OCI-LY3 (cell line): ENCODE results near the gene FRMPD4.

ENCODE experiments used
- H2AFZ ChIP-seq: fragments of 200-600, 300-600 bp; shearing (Covaris generic); 2 replicates; pipeline ENCODE4 v1.6.0; 2014; ENCODE audit warnings: antibody characterized with exemption, low read depth, low read length
- H3K27ac ChIP-seq: fragments of 200-600, 300-600 bp; sonication (generic); 2 replicates; pipeline ENCODE4 v1.5.1; 2014; ENCODE audit warnings: mild to moderate bottlenecking, low read length, moderate library complexity, mixed read lengths
- H3K27me3 ChIP-seq: fragments of 200-600, 300-600 bp; sonication (generic); 2 replicates; pipeline ENCODE4 v1.6.1; 2014; ENCODE audit warnings: low read depth, low read length, mixed read lengths
- H3K36me3 ChIP-seq: fragments of 200-600, 300-600 bp; sonication (generic); replicated peaks from 2 replicates; pipeline ENCODE3; 2014; ENCODE audit warnings: low read depth, low read length, mixed read lengths
- H3K4me1 ChIP-seq: fragments of 300-600, 200-600 bp; sonication (generic); 2 replicates; pipeline ENCODE4 v1.6.1; 2014; ENCODE audit warnings: low read length, mixed read lengths
- H3K4me2 ChIP-seq: fragments of 200-600, 300-600 bp; sonication (generic); 2 replicates; pipeline ENCODE4 v1.6.1; 2014; ENCODE audit warnings: low read length, mixed read lengths
- H3K4me3 ChIP-seq: fragments of 300-600, 200-600 bp; sonication (generic); 2 replicates; pipeline ENCODE4 v1.5.1; 2014; ENCODE audit warnings: antibody characterized with exemption, mild to moderate bottlenecking, low read length, moderate library complexity
- H3K79me2 ChIP-seq: fragments of 300-600, 200-600 bp; shearing (Covaris generic); 2 replicates; pipeline ENCODE4 v1.6.1; 2014; ENCODE audit warnings: mild to moderate bottlenecking, low read length, mixed read lengths
- H3K9ac ChIP-seq: fragments of 300-600, 200-600 bp; shearing (Covaris generic); 2 replicates; pipeline ENCODE4 v1.6.0; 2014; ENCODE audit warnings: mild to moderate bottlenecking, low read length, moderate library complexity
- H3K9me3 ChIP-seq: fragments of 200-600, 300-600 bp; shearing (Covaris generic); 2 replicates; pipeline ENCODE4 v1.6.1; 2014; ENCODE audit warnings: low read length, mixed read lengths; ENCODE audit not compliant: insufficient read depth
- H4K20me1 ChIP-seq: fragments of 200-600, 300-600 bp; sonication (generic); 2 replicates; pipeline ENCODE4 v1.6.1; 2016; ENCODE audit warnings: low read length, mixed read lengths; ENCODE audit not compliant: insufficient read depth
- EZH2phosphoT487 ChIP-seq: fragments of 200-600 bp; shearing (Covaris generic); IDR thresholded peaks from 2 replicates; pipeline ENCODE4 v1.6.1; 2018; ENCODE audit warnings: antibody characterized with exemption, mixed run types, low read depth
- TF ChIP-seq, protein P1 (sequence below): fragments of 200-600, 300-600 bp; sonication (generic); IDR thresholded peaks from 2 replicates; pipeline ENCODE4 v1.5.1; 2014; ENCODE audit warnings: antibody characterized with exemption, low read length, low read depth

Gene FRMPD4

DNA sequence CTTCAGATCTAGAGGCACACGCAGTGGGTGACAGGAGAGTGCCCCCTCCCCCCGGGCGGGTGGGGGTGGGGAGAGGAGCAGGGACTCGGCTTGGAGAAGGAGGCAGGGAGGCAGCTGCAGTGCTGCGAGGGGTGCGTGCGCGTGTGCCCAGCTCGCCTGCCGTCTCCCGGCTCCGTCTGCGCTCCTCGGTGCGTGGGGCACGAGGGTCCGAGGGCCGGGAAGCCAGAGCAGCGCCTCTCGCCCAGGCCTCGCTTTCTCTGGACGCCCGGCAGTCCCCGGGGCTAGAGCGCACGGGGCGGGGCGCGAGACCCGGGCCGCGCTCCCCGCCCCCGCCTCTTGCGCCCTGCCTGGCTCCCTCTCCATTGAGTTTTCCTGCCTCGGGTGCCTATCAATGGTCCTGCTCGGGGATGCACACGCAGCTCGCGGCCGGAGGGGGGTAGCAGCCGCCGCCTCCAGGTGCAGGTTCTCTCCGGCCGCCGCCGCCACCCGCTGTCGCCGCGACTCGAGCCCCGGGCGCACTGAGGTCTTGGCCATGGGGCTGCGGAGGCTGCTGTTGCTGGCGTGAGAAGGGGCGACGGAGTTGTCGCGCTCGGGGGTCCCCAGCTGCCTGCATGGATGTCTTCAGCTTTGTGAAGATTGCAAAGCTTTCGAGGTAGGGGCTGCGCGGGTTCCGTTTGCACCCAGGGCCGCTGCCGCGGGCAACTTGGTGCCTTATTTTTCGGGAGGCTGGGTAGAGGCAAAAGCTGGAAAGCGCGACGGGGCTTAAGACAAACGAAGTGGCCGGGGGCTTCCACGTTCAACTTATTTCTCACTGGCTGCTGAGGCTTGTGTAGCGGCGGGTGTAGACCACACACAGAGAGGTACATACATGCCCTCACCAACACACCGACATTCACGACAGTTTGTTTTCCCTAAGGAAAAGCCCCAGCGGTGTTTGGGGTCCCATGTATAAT is at the start of gene FRMPD4:
Gene FRMPD4 (plus strand): TSS at position 113 of the 953 bp plus-strand sequence. CDS start 499 bp downstream, at position 612.
- Histone ChIP-seq H3K4me3 (no peak within 1 kb of the TSS), H3K27ac (no peak within 1 kb of the TSS), H3K9ac (no peak within 1 kb of the TSS), H3K4me1 (peaks cover 42% of the 10 kb centered on the region), H3K36me3 (no peaks in the 10 kb centered on the region), H3K27me3 (no peaks in the 10 kb centered on the region), H3K4me2 (no peak within 1 kb of the TSS), H3K9me3 (no peaks in the 10 kb centered on the region), H2AFZ (no peak within 1 kb of the TSS), H3K79me2 (no peaks in the 10 kb centered on the region), H4K20me1 (no peaks in the 10 kb centered on the region)
- TF ChIP-seq, protein P1, sequence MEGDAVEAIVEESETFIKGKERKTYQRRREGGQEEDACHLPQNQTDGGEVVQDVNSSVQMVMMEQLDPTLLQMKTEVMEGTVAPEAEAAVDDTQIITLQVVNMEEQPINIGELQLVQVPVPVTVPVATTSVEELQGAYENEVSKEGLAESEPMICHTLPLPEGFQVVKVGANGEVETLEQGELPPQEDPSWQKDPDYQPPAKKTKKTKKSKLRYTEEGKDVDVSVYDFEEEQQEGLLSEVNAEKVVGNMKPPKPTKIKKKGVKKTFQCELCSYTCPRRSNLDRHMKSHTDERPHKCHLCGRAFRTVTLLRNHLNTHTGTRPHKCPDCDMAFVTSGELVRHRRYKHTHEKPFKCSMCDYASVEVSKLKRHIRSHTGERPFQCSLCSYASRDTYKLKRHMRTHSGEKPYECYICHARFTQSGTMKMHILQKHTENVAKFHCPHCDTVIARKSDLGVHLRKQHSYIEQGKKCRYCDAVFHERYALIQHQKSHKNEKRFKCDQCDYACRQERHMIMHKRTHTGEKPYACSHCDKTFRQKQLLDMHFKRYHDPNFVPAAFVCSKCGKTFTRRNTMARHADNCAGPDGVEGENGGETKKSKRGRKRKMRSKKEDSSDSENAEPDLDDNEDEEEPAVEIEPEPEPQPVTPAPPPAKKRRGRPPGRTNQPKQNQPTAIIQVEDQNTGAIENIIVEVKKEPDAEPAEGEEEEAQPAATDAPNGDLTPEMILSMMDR: no peak
- TF ChIP-seq EZH2phosphoT487: no peak

DNA sequence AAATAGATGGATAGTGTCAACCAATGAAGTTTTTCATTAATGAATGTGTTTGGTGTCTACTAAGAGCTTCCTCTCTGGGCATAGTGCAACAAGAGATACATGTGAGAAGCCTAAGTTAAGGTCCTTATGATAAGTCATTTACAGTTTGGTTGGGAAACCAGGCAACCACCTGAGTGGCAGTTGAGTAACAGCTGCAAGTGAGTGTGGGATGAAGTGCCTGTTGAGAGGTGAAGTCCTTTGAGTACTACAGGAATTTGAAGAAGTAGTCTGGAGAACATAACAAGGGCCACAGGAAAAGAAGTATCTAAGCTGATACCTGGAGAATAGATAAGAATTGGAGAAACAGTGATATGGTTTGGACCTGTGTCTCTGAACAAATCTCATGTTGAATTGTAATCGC is 48.5 kb upstream of the FRMPD4 start:
- Histone ChIP-seq H3K4me3 (no peak overlapping the region), H3K27ac (no peak overlapping the region), H3K79me2 (no peaks in the 10 kb centered on the region), H3K9me3 (no peaks in the 10 kb centered on the region), H3K27me3 (no peaks in the 10 kb centered on the region), H3K4me2 (no peak overlapping the region), H3K36me3 (no peaks in the 10 kb centered on the region), H3K4me1 (no peaks in the 10 kb centered on the region), H2AFZ (no peak overlapping the region), H4K20me1 (no peaks in the 10 kb centered on the region), H3K9ac (no peak overlapping the region)
- TF ChIP-seq, protein P1: no peak
- TF ChIP-seq EZH2phosphoT487: no peak

DNA sequence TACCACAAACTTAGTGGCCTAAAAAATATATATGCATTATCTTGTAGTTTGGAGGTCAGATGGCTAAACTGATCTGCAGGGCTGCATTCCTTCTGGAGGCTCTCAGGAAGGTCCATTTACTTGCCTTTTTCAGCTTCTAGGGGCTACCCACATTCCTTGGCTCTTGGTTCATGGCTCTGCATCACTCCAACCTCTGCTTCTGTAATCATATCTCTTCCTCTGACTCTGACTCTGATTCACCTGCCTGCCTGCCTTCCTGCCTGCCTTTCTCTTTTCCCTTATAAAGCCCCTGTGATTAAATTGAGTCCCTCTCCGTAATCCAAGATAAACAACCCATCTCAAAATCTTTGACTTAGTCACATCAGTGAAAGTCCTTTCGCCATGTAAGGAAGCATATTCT is 25.0 kb upstream of the FRMPD4 start:
- no peaks in the 10 kb centered on the region for H3K4me1 ChIP-seq
- no peak overlapping the region for H3K9ac ChIP-seq
- TF ChIP-seq, protein P1: no peak
- no peak for TF ChIP-seq EZH2phosphoT487
- H2AFZ ChIP-seq: no peak overlapping the region
- H3K27ac ChIP-seq: no peak overlapping the region
- H4K20me1 ChIP-seq: no peaks in the 10 kb centered on the region
- no peak overlapping the region for H3K4me3 ChIP-seq
- H3K79me2 ChIP-seq: no peaks in the 10 kb centered on the region
- no peaks in the 10 kb centered on the region for H3K9me3 ChIP-seq
- H3K36me3 ChIP-seq: no peaks in the 10 kb centered on the region
- no peaks in the 10 kb centered on the region for H3K27me3 ChIP-seq
- no peak overlapping the region for H3K4me2 ChIP-seq

DNA sequence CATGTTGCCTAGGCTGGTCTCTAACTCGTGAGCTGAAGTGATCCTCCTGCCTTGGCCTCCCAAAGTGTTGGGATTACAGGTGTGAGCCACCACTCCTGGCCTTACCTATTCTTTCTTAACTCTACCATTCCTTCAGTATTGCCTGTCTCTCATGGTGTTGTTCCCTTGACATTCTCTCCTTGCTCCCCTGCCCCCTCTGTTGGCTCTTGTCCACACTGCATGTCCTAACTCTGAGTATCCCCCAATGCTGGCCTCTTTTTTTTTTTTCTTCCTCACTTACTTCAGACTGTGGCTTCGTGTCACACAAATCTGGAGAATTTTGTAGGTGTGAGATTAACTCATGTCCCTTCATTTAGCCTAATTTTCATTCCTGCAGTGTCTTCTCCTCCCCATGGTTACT is 22.9 kb upstream of the FRMPD4 start:
- no peaks in the 10 kb centered on the region for H3K36me3 ChIP-seq
- H3K4me1 ChIP-seq: no peaks in the 10 kb centered on the region
- H3K27ac ChIP-seq: no peak overlapping the region
- H3K9ac ChIP-seq: no peak overlapping the region
- no peaks in the 10 kb centered on the region for H3K79me2 ChIP-seq
- no peak overlapping the region for H2AFZ ChIP-seq
- no peaks in the 10 kb centered on the region for H3K27me3 ChIP-seq
- no peak overlapping the region for H3K4me3 ChIP-seq
- H4K20me1 ChIP-seq: no peaks in the 10 kb centered on the region
- H3K9me3 ChIP-seq: no peaks in the 10 kb centered on the region
- H3K4me2 ChIP-seq: no peak overlapping the region
- no peak for TF ChIP-seq EZH2phosphoT487
- TF ChIP-seq, protein P1: peak; percentile 25
